Left renal pelvis (tissue), 4 donors: ENCODE data around the gene ATF5. TPM values are rescaled to one million over a fixed set of nuclear protein-coding genes. Genes with fewer than 3 reads are reported as not detected.

Experiments used
- DNase-seq, 4 donors: peaks; one replicate each; pipeline ENCODE4 v3.0.0-alpha.2; 2013; ENCODE audit warnings: low read depth in 4 of 4, low spot score in 3 of 4
- polyA plus RNA-seq, 4 donors: library from polyadenylated mRNA; unstranded; fragments of 120-200 nt; gene quantifications; one replicate each; pipeline ENCODE4 v1.2.1, GENCODE V29; 2013; ENCODE audit not compliant: insufficient read length in 4 of 4

ATF5 gene, protein sequence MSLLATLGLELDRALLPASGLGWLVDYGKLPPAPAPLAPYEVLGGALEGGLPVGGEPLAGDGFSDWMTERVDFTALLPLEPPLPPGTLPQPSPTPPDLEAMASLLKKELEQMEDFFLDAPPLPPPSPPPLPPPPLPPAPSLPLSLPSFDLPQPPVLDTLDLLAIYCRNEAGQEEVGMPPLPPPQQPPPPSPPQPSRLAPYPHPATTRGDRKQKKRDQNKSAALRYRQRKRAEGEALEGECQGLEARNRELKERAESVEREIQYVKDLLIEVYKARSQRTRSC
- 10 to 100 TPM; 17.8 to 26.2 (median 20.8) TPM for polyA plus RNA-seq

DNA sequence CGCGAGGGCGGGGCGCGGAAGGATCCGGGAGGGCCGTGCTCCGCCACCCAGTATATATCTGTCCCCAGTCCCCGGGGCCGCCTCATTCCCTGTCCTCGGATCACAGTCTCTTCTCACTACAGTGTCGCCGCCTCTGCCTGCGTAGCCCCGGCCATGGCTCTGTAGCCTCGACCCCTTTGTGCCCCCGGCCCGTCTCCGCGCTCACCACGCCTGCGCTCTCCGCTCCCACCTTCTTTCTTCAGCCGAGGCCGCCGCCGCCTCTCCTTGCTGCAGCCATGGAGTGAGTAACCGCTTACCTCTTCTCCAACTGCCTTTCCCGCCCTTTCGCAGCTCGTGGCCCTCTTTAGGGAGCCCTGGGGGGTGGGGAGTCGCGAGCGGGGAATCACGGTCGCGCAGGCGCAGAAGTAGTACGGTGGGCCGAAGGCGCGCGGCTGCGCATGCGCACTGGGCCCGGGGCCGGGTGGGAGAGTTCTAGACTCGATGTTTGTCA lies at the start of gene ATF5, which contains the start of gene NUP62:
TSS of gene ATF5 (plus strand) at position 85 of the 490 bp plus-strand sequence. CDS start 1,646 bp downstream, outside the sequence.
TSS of gene NUP62 (minus strand) at position 384 of the 490 bp plus-strand sequence. CDS start 19,697 bp downstream, outside the sequence.
- peak in 2 of 4 donors; percentile 83 to 85 for DNase-seq

DNA sequence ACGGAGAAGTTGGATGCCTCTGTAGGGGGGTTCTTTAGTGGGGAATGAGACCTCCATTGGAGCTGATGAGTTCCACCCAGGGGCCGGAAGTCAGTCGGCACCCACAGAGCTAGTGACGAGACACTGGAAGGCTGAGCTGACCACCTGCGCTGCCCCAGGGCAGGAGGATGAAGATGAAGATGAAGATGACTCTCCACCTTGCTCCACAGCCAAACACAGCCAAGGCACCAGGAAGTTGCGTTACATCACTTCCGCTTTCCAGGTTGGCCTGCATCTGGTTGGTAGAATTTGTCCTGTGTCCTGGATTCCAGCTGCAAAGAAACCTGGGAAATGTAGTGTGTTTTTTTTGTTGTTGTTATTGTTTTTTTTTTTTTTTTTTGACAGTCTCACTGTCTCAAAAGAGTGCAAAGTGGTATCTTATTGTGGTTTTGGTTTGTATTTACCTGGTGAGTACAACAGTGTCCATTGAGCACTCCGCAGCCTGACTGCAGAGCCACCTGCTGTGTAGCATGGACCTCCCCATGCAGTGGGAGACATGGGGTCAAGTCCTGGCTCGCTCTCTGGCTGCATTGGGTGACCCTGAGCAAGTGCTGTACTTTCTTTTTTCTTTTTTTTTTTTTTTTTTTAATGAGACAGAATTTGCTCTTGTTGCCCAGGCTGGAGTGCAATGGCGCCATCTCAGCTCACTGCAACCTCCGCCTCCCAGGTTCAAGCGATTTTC lies 49.6 kb upstream of the ATF5 start:
- no peak for DNase-seq

DNA sequence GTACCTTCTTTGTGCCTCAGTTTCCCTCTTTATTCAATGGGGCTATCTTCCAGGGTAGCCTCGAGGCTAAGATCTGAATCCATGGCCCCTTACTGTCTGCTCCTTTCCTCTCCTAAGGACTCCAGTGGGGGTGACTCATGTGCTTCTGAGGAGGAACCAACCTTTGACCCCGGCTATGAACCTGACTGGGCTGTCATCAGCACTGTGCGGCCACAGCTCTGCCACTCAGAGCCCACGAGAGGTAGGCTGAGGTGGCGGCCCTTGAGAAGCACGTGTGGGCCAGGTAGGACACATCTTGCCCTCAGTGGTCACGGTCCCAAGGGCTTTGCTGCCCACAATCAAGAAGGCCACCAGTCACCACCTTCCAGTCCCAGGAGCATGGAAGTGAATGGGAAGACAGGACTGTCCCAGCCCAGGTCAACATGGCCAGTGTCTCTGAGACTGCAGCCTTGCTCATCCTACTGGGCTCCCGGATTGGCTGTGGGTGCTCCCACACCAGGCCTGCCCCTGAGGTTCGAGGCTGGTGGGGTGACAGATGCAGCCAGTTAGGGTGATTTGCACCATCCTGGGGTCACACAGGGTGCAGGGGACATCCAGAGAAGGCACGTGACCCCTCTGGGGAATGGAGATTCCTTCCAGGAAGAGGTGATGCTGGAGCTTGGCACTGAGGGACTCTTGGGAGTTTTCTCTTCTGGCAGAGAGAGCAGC lies 48.7 kb upstream of the ATF5 start:
- no peak for DNase-seq

DNA sequence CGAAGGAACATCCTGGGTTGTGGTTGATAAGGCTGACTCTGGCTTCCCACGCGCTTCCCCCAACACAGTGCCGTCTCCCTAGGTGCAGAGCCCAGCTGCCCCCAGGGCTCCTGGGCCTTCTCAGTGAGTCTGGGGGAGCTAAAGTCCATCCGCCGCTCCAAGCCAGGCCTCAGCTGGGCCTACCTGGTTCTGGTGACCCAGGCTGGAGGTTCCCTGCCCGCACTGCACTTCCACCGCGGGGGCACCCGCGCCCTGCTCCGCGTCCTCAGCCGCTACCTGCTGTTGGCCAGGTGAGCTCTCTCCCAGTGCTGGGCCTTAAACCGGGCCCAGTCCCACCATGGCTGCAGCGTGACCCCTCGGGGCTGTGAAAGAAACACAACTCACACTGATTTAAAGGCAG lies 47.8 kb upstream of the ATF5 start:
- no peak for DNase-seq

- DNase-seq = no peak
Measured at GRCh38 chr19:49881672-49882394, 47.2 kb upstream of the ATF5 start.

- DNase-seq = no peak
Measured at GRCh38 chr19:49882643-49883042, 46.4 kb upstream of the ATF5 start.

DNA sequence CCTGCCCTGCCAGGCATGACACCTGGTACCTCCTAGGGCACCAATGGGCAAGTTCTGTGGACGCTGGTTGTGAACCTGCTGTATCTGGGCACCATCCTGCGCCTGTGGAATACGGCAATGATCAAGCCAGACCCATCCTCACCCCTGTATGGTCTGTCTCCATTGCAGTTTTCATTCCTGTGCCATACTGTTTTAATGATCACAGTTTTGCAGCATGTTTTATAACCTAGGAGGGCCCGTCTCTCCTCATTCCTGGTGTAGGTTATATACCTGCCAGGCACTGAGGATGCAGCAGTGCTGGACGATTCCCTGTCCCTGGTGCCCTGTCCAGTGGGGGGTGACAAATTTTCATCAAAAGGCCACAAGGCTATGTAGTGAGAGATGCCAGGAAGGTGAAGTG lies 45.9 kb upstream of the ATF5 start:
- DNase-seq = no peak

DNA sequence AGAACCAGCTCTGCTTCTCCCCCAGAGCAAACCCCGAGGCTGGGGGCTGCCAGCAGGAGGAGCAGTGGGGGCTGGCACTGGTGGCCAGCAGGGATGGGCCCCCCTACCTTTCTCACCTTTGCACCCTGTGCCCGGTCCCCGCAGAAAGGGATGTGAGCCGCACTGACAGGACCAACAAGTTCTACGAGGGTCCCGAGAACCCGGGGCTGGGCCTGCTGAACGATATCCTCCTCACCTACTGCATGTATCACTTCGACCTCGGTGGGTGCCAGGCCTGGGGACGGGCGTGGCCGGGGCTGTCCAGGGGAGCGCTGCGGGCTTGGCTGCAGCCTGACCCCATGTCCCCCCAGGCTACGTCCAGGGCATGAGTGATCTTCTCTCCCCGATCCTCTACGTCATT lies 44.9 kb upstream of the ATF5 start:
- no peak for DNase-seq

- DNase-seq = no peak
Measured at GRCh38 chr19:49884760-49885159, 44.2 kb upstream of the ATF5 start.

- no peak for DNase-seq
Measured at GRCh38 chr19:49887037-49887664, 41.9 kb upstream of the ATF5 start.

- no peak for DNase-seq
Measured at GRCh38 chr19:49887665-49888509, 41.1 kb upstream of the ATF5 start.

- no peak for DNase-seq
Measured at GRCh38 chr19:49888510-49888824, 40.5 kb upstream of the ATF5 start.

DNA sequence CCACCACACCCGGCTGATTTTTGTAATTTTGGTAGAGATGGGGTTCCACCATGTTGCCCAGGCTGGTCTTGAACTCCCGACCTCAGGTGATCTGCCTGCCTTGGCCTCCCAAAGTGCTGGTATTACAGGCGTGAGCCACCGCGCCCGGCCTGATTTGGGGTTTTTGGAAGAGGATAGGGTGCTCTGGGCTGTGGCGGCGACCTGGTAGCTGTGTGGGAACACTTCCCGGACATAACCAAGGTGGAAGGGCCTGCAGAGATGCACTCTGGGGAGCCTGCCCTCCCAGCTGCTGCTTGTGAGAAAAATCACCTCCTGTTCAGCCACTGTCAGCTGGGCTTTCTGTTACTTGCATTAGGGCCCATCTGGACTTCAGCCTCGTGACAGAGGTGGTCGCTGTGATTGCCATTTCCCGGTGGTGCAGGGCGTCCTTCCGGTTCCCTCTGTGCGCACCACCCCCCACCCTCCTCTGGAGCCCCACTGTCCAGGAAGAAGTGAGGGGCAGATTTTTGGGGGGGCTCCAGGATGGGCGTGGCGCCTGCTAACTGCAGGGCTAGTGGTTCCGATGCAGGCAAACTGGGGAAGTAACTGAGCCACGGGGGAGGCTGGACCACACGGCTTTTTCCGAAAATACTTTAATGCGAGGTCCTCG lies 39.8 kb upstream of the ATF5 start:
- DNase-seq = no peak

- DNase-seq = peak in 1 of 4 donors; percentile 69
Measured at GRCh38 chr19:49889687-49890348, 39.2 kb upstream of the ATF5 start.

DNA sequence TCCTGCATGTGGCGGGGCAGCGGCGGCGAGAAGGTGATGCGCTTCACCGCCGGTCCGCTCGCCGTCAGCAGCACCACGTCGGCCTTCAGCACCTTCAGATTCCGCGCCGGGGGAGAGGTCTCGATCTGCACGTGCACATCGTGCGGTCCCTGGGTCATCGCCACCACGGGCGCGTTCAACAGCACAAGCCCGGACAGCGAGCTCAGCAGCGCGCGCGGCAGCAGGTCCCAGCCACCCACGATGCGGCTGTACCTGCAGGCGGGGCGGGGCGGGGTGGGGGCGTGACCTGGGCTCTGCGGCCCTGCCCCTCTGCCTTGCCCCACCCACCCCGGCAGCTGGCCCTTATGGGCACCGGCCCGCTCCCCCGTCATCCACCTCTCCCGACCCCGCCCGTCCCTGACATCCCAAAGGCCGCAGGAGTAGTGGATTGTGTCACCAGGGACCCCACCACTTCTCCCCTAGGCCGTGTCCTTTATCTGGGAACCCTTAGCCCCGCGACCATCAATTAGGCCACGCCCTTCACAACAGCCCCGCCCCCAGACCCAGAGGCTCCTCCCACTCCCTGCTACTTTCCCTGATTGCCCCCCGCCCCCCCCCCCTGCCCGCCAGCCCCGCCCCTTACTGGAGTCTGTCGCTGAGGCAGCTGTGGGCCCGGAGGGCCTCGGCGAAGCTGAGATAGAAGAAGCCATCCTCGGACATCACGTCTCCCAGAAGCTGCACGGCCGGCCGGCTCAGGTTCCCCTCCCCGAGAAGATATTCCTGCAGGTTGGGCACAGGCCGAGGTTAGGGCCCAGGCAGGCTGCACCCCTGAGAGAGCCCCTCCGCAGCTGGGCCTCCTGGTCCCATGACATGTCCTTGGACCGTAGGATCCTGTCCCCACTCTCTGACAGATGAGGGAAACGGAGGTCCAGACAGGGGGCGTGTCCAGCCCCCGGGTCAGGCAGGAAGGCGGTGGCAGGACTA lies 38.4 kb upstream of the ATF5 start:
- no peak for DNase-seq

GRCh38 chr19:49891393-49891792 lies 37.6 kb upstream of the ATF5 start:
- no peak for DNase-seq

GRCh38 chr19:49892716-49893115 lies 36.3 kb upstream of the ATF5 start:
- DNase-seq = no peak
